GM12872 (cell line): ENCODE results near the gene TTC12.

ENCODE experiments used
- TF ChIP-seq, protein P1 (sequence below): IDR thresholded peaks from 3 replicates; pipeline ENCODE4 v1.5.1; 2011; ENCODE audit warnings: low read depth, mild to moderate bottlenecking, low read length, moderate library complexity; ENCODE audit not compliant: insufficient read depth

TTC12 gene

DNA sequence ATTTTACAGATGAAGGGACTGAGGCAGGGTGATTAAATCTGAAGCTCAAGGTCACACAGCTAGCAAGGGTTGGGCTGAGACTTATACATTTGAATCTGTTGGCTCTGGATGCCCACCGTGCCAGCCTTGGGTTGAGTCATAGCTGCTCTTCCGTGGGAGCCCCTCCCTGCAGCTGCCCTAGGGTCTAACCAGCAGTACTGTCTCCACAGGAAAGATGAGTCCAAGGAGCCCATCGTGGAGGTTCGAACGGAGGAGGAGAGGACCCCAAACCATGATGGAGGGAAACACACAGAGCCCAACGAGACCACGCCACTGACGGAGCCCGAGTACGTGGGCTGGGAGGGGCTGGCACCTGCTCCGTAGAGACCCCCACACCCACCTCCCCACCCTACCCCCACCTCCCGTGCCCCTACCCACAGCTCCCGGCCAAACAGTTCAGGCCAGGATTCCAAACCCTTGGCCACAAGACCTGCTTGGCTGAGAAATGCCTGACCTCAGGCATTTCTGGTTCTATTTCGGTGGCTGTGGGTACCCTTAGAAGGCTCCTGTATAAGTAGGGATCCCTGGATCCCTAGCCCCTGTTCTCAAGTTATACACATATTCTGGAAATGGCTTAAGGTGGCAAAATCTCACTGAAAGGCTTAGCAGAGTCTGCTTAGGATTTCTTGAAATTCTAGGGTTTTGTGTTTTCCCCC is 42.7 kb upstream of the TTC12 start:
- TF ChIP-seq, protein P1, sequence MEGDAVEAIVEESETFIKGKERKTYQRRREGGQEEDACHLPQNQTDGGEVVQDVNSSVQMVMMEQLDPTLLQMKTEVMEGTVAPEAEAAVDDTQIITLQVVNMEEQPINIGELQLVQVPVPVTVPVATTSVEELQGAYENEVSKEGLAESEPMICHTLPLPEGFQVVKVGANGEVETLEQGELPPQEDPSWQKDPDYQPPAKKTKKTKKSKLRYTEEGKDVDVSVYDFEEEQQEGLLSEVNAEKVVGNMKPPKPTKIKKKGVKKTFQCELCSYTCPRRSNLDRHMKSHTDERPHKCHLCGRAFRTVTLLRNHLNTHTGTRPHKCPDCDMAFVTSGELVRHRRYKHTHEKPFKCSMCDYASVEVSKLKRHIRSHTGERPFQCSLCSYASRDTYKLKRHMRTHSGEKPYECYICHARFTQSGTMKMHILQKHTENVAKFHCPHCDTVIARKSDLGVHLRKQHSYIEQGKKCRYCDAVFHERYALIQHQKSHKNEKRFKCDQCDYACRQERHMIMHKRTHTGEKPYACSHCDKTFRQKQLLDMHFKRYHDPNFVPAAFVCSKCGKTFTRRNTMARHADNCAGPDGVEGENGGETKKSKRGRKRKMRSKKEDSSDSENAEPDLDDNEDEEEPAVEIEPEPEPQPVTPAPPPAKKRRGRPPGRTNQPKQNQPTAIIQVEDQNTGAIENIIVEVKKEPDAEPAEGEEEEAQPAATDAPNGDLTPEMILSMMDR, result no peak

DNA sequence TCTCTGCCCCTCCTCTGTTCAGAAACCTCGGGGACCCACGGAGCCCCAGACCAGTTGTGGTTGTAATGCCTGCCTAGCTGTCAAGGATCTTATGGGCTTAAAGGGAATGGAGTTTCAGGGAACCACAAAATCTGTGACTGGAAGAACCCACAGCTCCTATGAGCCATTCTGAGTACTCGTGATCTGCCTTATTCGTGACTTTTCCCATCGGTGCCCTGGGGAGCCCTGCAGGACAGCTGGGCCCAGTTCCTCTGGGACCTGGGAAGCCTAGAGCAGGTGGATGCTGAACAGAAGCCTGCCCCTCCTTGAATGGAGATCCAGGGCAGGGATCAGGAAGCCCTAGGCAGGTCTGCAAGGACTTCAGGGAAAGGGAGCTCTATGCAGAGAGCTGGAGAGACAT is 42.1 kb upstream of the TTC12 start:
- TF ChIP-seq, protein P1, result no peak

DNA sequence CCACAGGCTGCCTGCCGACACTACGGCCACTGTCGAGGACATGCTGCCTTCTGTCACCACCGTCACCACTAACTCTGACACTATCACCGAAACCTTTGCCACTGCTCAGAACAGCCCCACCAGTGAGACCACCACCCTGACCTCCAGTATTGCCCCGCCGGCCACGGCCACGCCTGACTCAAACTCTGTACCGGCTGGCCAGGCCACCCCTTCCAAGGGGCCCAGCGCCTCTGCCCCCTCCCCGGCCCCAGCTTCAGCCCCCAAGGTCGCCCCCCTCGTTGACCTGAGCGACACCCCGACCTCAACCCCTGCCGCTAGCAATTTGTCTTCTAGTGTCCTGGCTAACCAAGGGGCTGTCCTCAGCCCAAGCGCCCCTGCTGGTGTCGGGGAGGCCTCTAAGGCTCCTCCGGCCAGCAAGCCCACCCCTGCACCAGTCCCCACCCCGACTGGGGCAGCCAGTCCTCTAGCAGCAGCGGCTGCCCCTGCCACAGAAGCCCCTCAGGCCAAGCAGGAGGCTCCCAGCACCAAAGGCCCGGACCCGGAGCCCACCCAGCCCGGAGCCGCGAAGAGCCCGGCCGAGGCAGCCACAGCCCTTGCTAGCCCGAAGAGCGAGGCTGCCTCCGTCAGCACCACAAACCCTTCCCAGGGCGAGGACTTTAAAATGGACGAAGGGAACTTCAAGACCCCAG is 41.3 kb upstream of the TTC12 start:
- TF ChIP-seq, protein P1, result no peak

DNA sequence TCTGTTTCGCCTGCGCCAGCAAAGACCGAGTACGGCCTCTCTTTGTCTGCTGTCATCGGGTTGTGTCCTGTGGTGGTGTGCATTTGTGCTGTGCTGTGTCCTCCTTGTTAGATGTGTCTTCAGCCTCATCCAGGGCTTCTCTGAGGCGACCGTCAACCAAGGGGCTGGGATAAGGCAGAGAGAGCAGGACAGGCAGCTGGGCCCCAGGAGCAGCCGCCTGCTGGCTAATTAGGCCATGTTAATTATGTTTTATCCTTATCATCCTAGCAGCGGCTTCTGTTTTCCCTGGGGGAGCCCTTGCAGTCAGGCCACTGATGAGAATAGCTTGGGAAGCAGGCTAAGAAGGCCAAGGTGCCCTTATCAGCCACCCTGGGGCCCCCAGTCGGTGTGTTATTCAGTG is 40.7 kb upstream of the TTC12 start:
- TF ChIP-seq, protein P1, result no peak

DNA sequence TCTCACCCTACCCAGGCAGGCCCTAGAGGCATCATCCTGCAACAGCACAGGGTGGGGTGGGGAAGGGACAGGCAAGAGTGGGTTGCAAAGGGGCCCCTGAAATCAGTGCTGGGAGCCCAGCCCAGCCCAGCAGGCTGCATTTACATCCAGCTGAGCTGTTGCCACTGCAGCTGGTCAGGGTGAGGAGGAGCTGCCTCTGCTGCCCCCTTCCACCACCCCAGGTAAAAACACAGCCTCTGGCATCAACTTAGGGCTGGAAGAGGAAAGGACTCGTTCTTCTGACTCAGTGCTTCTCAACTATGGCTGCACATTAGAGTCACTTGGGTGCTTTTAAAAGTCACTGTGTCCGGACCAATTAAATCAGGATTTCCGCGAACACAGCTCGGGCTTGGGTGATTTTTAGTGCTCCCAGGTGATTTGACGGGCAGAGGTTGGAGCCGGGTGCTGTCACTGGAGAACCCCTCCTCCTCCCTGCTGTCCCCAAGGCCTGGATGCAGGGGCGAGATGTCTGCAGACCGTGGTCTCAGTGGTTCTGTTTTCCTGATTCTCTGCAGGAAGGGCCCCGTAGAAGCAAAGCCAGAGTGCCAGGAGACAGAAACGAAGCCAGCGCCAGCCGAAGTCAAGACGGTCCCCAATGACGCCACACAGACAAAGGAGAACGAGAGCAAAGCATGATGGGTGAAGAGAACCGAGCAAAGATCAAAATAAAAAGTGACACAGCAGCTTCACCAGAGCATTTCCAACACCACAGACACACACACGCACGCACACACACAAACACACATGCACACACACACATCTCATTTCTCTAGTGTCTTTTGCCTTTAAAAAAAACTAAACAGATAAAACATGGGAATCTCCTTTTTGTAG is 39.4 kb upstream of the TTC12 start:
- TF ChIP-seq, protein P1, result peak; percentile 20; the same call in 1 of the 3 replicates

DNA sequence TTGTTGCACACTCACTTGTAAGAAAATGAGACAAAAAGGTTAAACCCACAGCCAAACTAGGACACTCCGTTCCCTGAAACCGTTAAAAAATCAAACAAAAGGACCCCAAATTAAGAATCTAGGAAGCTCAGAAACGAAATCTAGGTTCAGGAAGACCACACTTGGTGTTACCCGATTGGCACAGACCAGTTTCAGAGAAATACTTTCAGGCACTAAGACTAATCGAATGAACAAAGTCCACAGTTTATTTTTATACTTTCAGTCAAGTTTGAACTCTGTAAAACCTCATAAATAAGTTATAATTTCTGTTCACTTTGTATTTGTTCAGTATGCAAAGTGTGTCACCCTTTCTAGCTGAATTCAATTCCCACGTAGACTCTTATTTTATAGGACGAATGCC is 38.8 kb upstream of the TTC12 start:
- TF ChIP-seq, protein P1, result no peak

DNA sequence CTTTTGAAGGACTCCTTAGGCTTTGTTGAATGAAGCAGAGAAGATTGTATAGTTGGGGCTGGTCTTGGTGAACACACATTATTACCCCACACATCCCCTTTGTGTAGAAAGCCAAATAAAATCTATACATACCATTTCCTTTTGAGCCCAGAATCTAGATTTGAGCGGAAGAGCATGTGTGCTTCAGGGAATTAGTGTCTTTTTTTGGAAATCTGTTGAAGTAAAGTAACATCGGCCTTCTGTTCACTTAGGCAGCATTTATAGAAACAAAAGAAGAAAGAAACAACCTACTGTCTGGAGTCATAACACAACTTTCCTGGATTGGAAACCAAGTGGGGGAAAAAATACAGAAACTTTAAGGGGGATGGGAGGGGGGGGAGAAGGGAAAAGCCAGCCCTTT is 37.9 kb upstream of the TTC12 start:
- TF ChIP-seq, protein P1, result no peak
